HepG2 (cell line): ENCODE results near the gene TP53TG5. TPM values are rescaled to one million over a fixed set of nuclear protein-coding genes. Genes with fewer than 3 reads are reported as not detected.

ENCODE experiments used
- ATAC-seq: fragments of 200-7000 bp; cut with Tn5 transposase; 3 replicates; pipeline ENCODE4 v1.9.1; 2020; ENCODE audit warnings: mild to moderate bottlenecking, moderate library complexity
- BruUV-seq: library from RNA; stranded (reverse); fragments of 400-500 nt; replicated peaks from 2 replicates; lab custom pipeline; 2021; lab: Mats Ljungman, UMichigan
- CTCF ChIA-PET: fragments of 300-600 bp; formaldehyde crosslinking; extraction: SDS; loops from one replicate; lab custom pipeline; 2021; ENCODE audit warnings: low total read pairs, inconsistent platforms, low intra/inter-chr PET ratio; lab: Yijun Ruan, JAX
- POLR2A ChIA-PET: fragments of 350-600 bp; sonication (Branson Sonifier 250); formaldehyde crosslinking; loops from one replicate; lab custom pipeline; 2020; ENCODE audit warnings: antibody characterized with exemption, inconsistent platforms; lab: Yijun Ruan, JAX
- DNase-seq: peaks from one replicate; pipeline ENCODE4 v3.0.0-alpha.2; 2015; ENCODE audit warnings: low spot score
- FAIRE-seq: peaks from 3 replicates; lab custom pipeline; 2011; peaks lifted over from hg19 to GRCh38; lab: Jason Lieb, UNC
- H2AFZ ChIP-seq: one replicate; pipeline ENCODE4 v1.6.1; 2011; ENCODE audit warnings: low read length, inconsistent platforms
- H3K27ac ChIP-seq: fragments of 300-600 bp; 3 replicates; pipeline ENCODE4 v1.8.0; 2011; ENCODE audit warnings: mixed run types, mild to moderate bottlenecking, mixed read lengths, low read length, inconsistent platforms; ENCODE audit not compliant: insufficient read depth; ENCODE audit errors: extremely low read length
- H3K27me3 ChIP-seq, 2 experiments: fragments of 200-600 bp in 1 of 2; 2 replicates in 1 of 2; 3 replicates in 1 of 2; pipeline versions ENCODE4 v1.6.0 to v1.8.0; 2011; ENCODE audit warnings: low read length in 2 of 2, mild to moderate bottlenecking in 2 of 2, moderate library complexity in 2 of 2, inconsistent platforms in 1 of 2; ENCODE audit not compliant: insufficient read depth in 2 of 2, control insufficient read depth in 1 of 2
- H3K36me3 ChIP-seq, 2 experiments: fragments of 200-600 bp in 1 of 2; replicated peaks in 1 of 2; 2 replicates in 1 of 2; 3 replicates in 1 of 2; pipeline versions ENCODE4 v1.5.1 to v1.8.0; 2011; ENCODE audit warnings: low read length in 2 of 2, inconsistent platforms in 1 of 2; ENCODE audit not compliant: insufficient read depth in 2 of 2, control insufficient read depth in 1 of 2
- H3K4me1 ChIP-seq: 2 replicates; pipeline ENCODE4 v1.5.1; 2012; ENCODE audit warnings: low read length, inconsistent platforms; ENCODE audit not compliant: insufficient read depth
- H3K4me2 ChIP-seq: 2 replicates; pipeline ENCODE4 v1.6.0; 2011; ENCODE audit warnings: low read depth, low read length, inconsistent platforms
- H3K4me3 ChIP-seq, 3 experiments: fragments of 200-600 bp in 1 of 3; sonication (generic), shearing (Covaris generic) in 1 of 3; replicated peaks in 1 of 3; 2 replicates each; pipeline ENCODE4 v1.5.1; 2011 to 2016; ENCODE audit warnings: low read length in 3 of 3, inconsistent platforms in 2 of 3, low read depth in 2 of 3, mild to moderate bottlenecking in 2 of 3, control low read depth in 1 of 3, mixed read lengths in 1 of 3; ENCODE audit not compliant: insufficient read depth in 1 of 3
- H3K79me2 ChIP-seq: one replicate; pipeline ENCODE4 v1.6.1; 2011; ENCODE audit warnings: low read length, inconsistent platforms; ENCODE audit not compliant: insufficient read depth
- H3K9ac ChIP-seq: 2 replicates; pipeline ENCODE4 v1.6.0; 2011; ENCODE audit warnings: mild to moderate bottlenecking, low read depth, low read length, inconsistent platforms; ENCODE audit not compliant: insufficient read depth
- H3K9me3 ChIP-seq: 2 replicates; pipeline ENCODE4 v1.5.1; 2012; ENCODE audit warnings: mild to moderate bottlenecking, low read length
- H4K20me1 ChIP-seq: 2 replicates; pipeline ENCODE4 v1.6.0; 2011; ENCODE audit warnings: inconsistent platforms, mild to moderate bottlenecking, low read length, moderate library complexity; ENCODE audit not compliant: insufficient read depth
- ARHGAP35 ChIP-seq: sonication (generic); formaldehyde crosslinking; IDR thresholded peaks from 2 replicates; pipeline ENCODE4 v1.9.0; 2022; ENCODE audit warnings: mild to moderate bottlenecking, inconsistent platforms, moderate library complexity, missing genetic modification reagents, borderline replicate concordance
- CHCHD3 ChIP-seq: sonication (generic); formaldehyde crosslinking; IDR thresholded peaks from 2 replicates; pipeline ENCODE4 v1.8.0; 2022; ENCODE audit warnings: mild to moderate bottlenecking, missing genetic modification reagents, moderate library complexity
- FIP1L1 ChIP-seq: fragments of 200-400 bp; formaldehyde crosslinking; IDR thresholded peaks from 2 replicates; pipeline ENCODE4 v1.6.1; 2018; ENCODE audit warnings: low read depth, mild to moderate bottlenecking, low read length, moderate library complexity, borderline replicate concordance; ENCODE audit not compliant: insufficient read depth
- HHEX ChIP-seq: IDR thresholded peaks from 2 replicates; pipeline ENCODE4 v1.6.1; 2016; ENCODE audit warnings: control low read depth
- MEF2D ChIP-seq: sonication (generic); formaldehyde crosslinking; IDR thresholded peaks from 2 replicates; pipeline ENCODE4 v1.5.1; 2020; ENCODE audit warnings: mild to moderate bottlenecking, missing genetic modification reagents
- NR3C1 ChIP-seq: sonication (generic); formaldehyde crosslinking; IDR thresholded peaks from 2 replicates; pipeline ENCODE4 v1.4.0; 2020; ENCODE audit warnings: missing genetic modification reagents
- POLR2AphosphoS2 ChIP-seq: IDR thresholded peaks from 2 replicates; pipeline ENCODE4 v1.6.1; 2011; ENCODE audit warnings: low read depth, low read length, improper control_type of control experiment
- PRPF4 ChIP-seq: fragments of 200-400 bp; formaldehyde crosslinking; IDR thresholded peaks from 2 replicates; pipeline ENCODE4 v1.6.1; 2016; ENCODE audit warnings: low read length, low read depth; ENCODE audit not compliant: poor library complexity, severe bottlenecking
- SNAPC5 ChIP-seq: sonication (generic); formaldehyde crosslinking; IDR thresholded peaks from 2 replicates; pipeline ENCODE4 v1.8.1; 2023; ENCODE audit warnings: mild to moderate bottlenecking, missing genetic modification reagents, borderline replicate concordance
- ZFP36L1 ChIP-seq: sonication (generic); formaldehyde crosslinking; IDR thresholded peaks from 2 replicates; pipeline ENCODE4 v1.8.0; 2022; ENCODE audit warnings: mild to moderate bottlenecking, missing genetic modification reagents, moderate library complexity
- ZMAT3 ChIP-seq: sonication (generic); formaldehyde crosslinking; conservative IDR thresholded peaks from 2 replicates; pipeline ENCODE4 v1.7.0; 2021; ENCODE audit warnings: missing genetic modification reagents
- ZNF124 ChIP-seq: sonication (generic); formaldehyde crosslinking; IDR thresholded peaks from 2 replicates; pipeline ENCODE4 v1.4.0; 2020; ENCODE audit warnings: missing genetic modification reagents
- ZNF251 ChIP-seq: sonication (generic); formaldehyde crosslinking; IDR thresholded peaks from 2 replicates; pipeline ENCODE4 v1.9.0; 2021; ENCODE audit warnings: mild to moderate bottlenecking, missing genetic modification reagents
- ZNF331 ChIP-seq: sonication (generic); formaldehyde crosslinking; IDR thresholded peaks from 2 replicates; pipeline ENCODE4 v1.4.0; 2020; ENCODE audit warnings: missing genetic modification reagents
- ZNF407 ChIP-seq: sonication (generic); formaldehyde crosslinking; IDR thresholded peaks from one replicate; pipeline ENCODE4 v1.5.1; 2020; ENCODE audit warnings: mild to moderate bottlenecking, missing genetic modification reagents; ENCODE audit errors: not compliant biosample characterization
- ZNF879 ChIP-seq: sonication (generic); formaldehyde crosslinking; IDR thresholded peaks from 2 replicates; pipeline ENCODE4 v1.8.1; 2023; ENCODE audit warnings: missing genetic modification reagents
- ZNF891 ChIP-seq: sonication (generic); formaldehyde crosslinking; IDR thresholded peaks from 2 replicates; pipeline ENCODE4 v1.5.0; 2020; ENCODE audit warnings: mild to moderate bottlenecking, missing genetic modification reagents
- WGBS: methylation state at CpG from one replicate; pipeline ENCODE4 v1.1.6; 2017; ENCODE audit warnings: low lambda C conversion rate; 5-methylcytosine and 5-hydroxymethylcytosine counted together
- in situ Hi-C: cut with HindIII; loops from 2 replicates; pipeline ENCODE4 v1.10.0; 2017; ENCODE audit warnings: low pct_unique_long_range_greater_than_20kb; ENCODE audit not compliant: extremely low pct_ligation_motif_present
- intact Hi-C: fragments of 100-400 bp; cut with micrococcal nuclease; formaldehyde crosslinking; loops from one replicate; pipeline ENCODE4 v1.10.0; 2022; ENCODE audit not compliant: unreplicated experiment
- polyA plus RNA-seq, 8 experiments: library from polyadenylated mRNA; depleted of rRNA in 3 of 8; stranded (reverse) in 7 of 8; unstranded in 1 of 8; fragments of >200 nt; fragmentation: Illumina TruSeq in 4 of 8; extraction: Trizol in 4 of 8; gene quantifications; 2 replicates each; pipeline versions ENCODE4 v1.2.1 to v1.2.3, GENCODE V29; 2011 to 2016; ENCODE audit warnings: low read depth in 4 of 8, missing spikeins in 1 of 8, mixed read lengths in 1 of 8; ENCODE audit not compliant: insufficient read depth in 1 of 8
- total RNA-seq, 5 experiments: library from RNA; depleted of rRNA; stranded (reverse); fragments of >200 nt; fragmentation: Illumina TruSeq; extraction: Trizol; gene quantifications; 2 replicates each; pipeline ENCODE4 v1.2.3, GENCODE V29; 2016; ENCODE audit warnings: low read depth in 1 of 5

The TP53TG5 gene
- total and polyA plus RNA-seq, 2 of the 13 experiments (the other 11 are each of a cell fraction or from before 2014, with no cell fraction given), result 0.11 TPM; not detected in 1

DNA sequence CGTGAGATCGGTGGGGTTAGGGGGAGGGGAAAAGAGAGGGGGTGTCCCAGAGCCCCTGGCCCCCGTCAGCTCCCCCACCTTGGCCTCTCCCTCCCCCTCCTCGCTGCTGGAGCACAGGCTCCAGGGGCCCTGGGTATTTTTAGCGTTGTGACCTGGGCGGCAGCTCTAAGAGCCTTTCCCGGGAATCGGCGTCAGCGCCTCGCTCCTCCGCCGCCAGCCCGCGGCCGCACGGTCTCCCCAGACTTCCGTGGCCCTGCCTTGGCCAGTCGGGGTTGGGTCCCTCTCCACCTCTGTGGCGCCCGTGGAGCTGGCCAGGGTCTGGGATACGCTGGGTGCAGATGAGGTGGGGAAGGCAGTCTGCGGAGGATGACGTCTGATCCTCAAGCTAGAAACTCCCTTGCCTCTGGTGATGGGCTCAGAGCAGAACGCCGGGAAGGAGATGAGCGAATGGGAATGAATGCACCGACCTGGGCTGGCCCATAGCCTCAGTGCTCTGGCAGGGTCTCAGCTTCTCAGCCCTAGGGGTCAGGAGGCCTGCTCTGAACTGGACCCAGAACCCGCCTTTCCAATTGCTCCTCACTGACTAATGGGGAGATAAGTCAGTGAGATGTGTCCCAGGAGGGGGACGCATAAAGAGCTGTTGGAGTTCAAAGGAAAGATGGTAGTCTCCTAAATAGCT lies 29.1 kb upstream of the TP53TG5 start:
- no peaks in the 10 kb centered on the region for H3K9me3 ChIP-seq
- WGBS, result 86% methylated on average over 30 of the region's 30 CpGs
- CTCF ChIA-PET, result no interaction called here
- H3K36me3 ChIP-seq, result no peaks in the 10 kb centered on the region
- H4K20me1 ChIP-seq, result no peaks in the 10 kb centered on the region
- no peak overlapping the region for H3K27ac ChIP-seq
- H3K4me1 ChIP-seq, result peaks cover 25% of the 10 kb centered on the region
- no peaks in the 10 kb centered on the region for H3K79me2 ChIP-seq
- peak overlapping the region; percentile 95 for H3K4me2 ChIP-seq
- DNase-seq (no peak), FAIRE-seq (no peak), ATAC-seq (no peak)
- peaks cover 2 to 5% of the 10 kb centered on the region in 2 experiments; a peak in 2 of 5 replicates for H3K27me3 ChIP-seq
- peak overlapping the region; percentile 72; the same call in 1 of the 2 replicates for H3K9ac ChIP-seq
- POLR2A ChIA-PET, result interaction anchor here (1.7 to 4.2 kb wide), 3 partner anchors 9 to 70 kb away, joined by 4 to 32 read pairs (median 8); partner anchors contain the start of genes PIGT and SYS1
- H3K4me3 ChIP-seq, result peak overlapping the region; percentile 88 to 92 (median 88); a peak in 5 of 6 replicates
- no peak overlapping the region for H2AFZ ChIP-seq
- in situ Hi-C loops, result no loop called here
- TSS peak; percentile 52 for BruUV-seq
- intact Hi-C loops, result no loop called here
- no peak for TF ChIP-seq FIP1L1
- TF ChIP-seq ZNF331 (CRISPR knock-in tag), result no peak
- peak; percentile 14 for TF ChIP-seq PRPF4
- TF ChIP-seq ZFP36L1 (CRISPR knock-in tag), result 0 out of 2 replicates have a peak, but pooled peaks have one; percentile 32
- no peak for TF ChIP-seq CHCHD3 (CRISPR knock-in tag)
- TF ChIP-seq POLR2AphosphoS2, result no peak
- no peak for TF ChIP-seq SNAPC5 (CRISPR knock-in tag)
- no peak for TF ChIP-seq ZNF124 (CRISPR knock-in tag)
- TF ChIP-seq MEF2D (CRISPR knock-in tag), result no peak
- TF ChIP-seq ZNF407 (CRISPR knock-in tag), result no peak
- no peak for TF ChIP-seq ZNF251 (CRISPR knock-in tag)
- no peak for TF ChIP-seq HHEX (CRISPR knock-in tag)
- TF ChIP-seq ARHGAP35 (CRISPR knock-in tag), result 0 out of 2 replicates have a peak, but pooled peaks have one; percentile 58
- TF ChIP-seq ZNF879 (CRISPR knock-in tag), result no peak
- no peak for TF ChIP-seq NR3C1
- TF ChIP-seq ZNF891 (CRISPR knock-in tag), result no peak
- no peak for TF ChIP-seq ZMAT3 (CRISPR knock-in tag)
